ENCODE results near the gene HSPB8.

The HSPB8 gene

GRCh38 chr12:119201789-119202543 lies 23.2 kb downstream of the HSPB8 start:
- no peaks in the 10 kb centered on the region for H3K4me1 ChIP-seq (ENCODE audit: control insufficient read depth, insufficient read depth, low read depth, low read length)
- no peak overlapping the region for H2BK5ac ChIP-seq (ENCODE audit: low read depth, low read length, poor library complexity, severe bottlenecking)
- H3K27ac ChIP-seq (ENCODE audit: low read length, poor library complexity, severe bottlenecking): no peak overlapping the region
- H3K9ac ChIP-seq (ENCODE audit: low read length): no peak overlapping the region
- H3K4me2 ChIP-seq (ENCODE audit: low read length, poor library complexity, severe bottlenecking): no peak overlapping the region
- no peaks in the 10 kb centered on the region for H3K27me3 ChIP-seq (ENCODE audit: control insufficient read depth in 1 of 2, insufficient read depth in 1 of 2, low read length in 2 of 2)
- H3K79me1 ChIP-seq (replicated peaks; ENCODE audit: low read length, poor library complexity, severe bottlenecking): no peaks in the 10 kb centered on the region
- no peak overlapping the region for H3K4ac ChIP-seq (ENCODE audit: low read depth in 1 of 2, low read length in 2 of 2)
- H2AK5ac ChIP-seq (ENCODE audit: low read length, severe bottlenecking): no peak overlapping the region
- no peak overlapping the region for H2BK12ac ChIP-seq (ENCODE audit: low read length in 2 of 2)
- H3K36me3 ChIP-seq (ENCODE audit: control insufficient read depth in 1 of 2, insufficient read depth in 2 of 2, low read depth in 1 of 2, low read length in 2 of 2): no peaks in the 10 kb centered on the region
- H3K9me3 ChIP-seq (ENCODE audit: control insufficient read depth, low read length): no peaks in the 10 kb centered on the region
- 87% methylated on average over 8 of the region's 9 CpGs for WGBS
- no peak overlapping the region for H2BK120ac ChIP-seq (ENCODE audit: low read depth, low read length)
- no peak overlapping the region for H3K14ac ChIP-seq (ENCODE audit: low read length in 2 of 2)
- no peak overlapping the region for H4K8ac ChIP-seq (ENCODE audit: low read length)
- no peak overlapping the region for H3K23ac ChIP-seq (ENCODE audit: low read length in 2 of 2)
- H2BK15ac ChIP-seq (ENCODE audit: low read depth, poor library complexity, severe bottlenecking): no peak overlapping the region
- no peak overlapping the region for H4K91ac ChIP-seq (ENCODE audit: low read length)
- no peak overlapping the region for H2AFZ ChIP-seq (ENCODE audit: low read depth, low read length)
- no peak for DNase-seq
- H3K18ac ChIP-seq (ENCODE audit: low read depth in 1 of 2, low read length in 2 of 2): no peak overlapping the region
- H3K4me3 ChIP-seq (ENCODE audit: insufficient read depth in 1 of 2, low read depth in 1 of 2, low read length in 2 of 2): no peak overlapping the region

- Histone ChIP-seq H3K4ac (ENCODE audit: low read depth in 1 of 2, low read length in 2 of 2) (no peak overlapping the region), H3K4me1 (ENCODE audit: control insufficient read depth, insufficient read depth, low read depth, low read length) (no peaks in the 10 kb centered on the region), H3K23ac (ENCODE audit: low read length in 2 of 2) (no peak overlapping the region), H2BK15ac (ENCODE audit: low read depth, poor library complexity, severe bottlenecking) (no peak overlapping the region), H3K4me2 (ENCODE audit: low read length, poor library complexity, severe bottlenecking) (no peak overlapping the region), H3K27ac (ENCODE audit: low read length, poor library complexity, severe bottlenecking) (no peak overlapping the region), H3K9me3 (ENCODE audit: control insufficient read depth, low read length) (no peaks in the 10 kb centered on the region), H2AK5ac (ENCODE audit: low read length, severe bottlenecking) (no peak overlapping the region), H3K9ac (ENCODE audit: low read length) (no peak overlapping the region), H4K91ac (ENCODE audit: low read length) (no peak overlapping the region), H3K79me1 (replicated peaks; ENCODE audit: low read length, poor library complexity, severe bottlenecking) (no peaks in the 10 kb centered on the region), H2BK5ac (ENCODE audit: low read depth, low read length, poor library complexity, severe bottlenecking) (no peak overlapping the region), H2BK12ac (ENCODE audit: low read length in 2 of 2) (no peak overlapping the region), H3K18ac (ENCODE audit: low read depth in 1 of 2, low read length in 2 of 2) (no peak overlapping the region), H3K36me3 (ENCODE audit: control insufficient read depth in 1 of 2, insufficient read depth in 2 of 2, low read depth in 1 of 2, low read length in 2 of 2) (no peaks in the 10 kb centered on the region), H3K27me3 (ENCODE audit: control insufficient read depth in 1 of 2, insufficient read depth in 1 of 2, low read length in 2 of 2) (no peaks in the 10 kb centered on the region), H2BK120ac (ENCODE audit: low read depth, low read length) (no peak overlapping the region), H3K14ac (ENCODE audit: low read length in 2 of 2) (no peak overlapping the region), H4K8ac (ENCODE audit: low read length) (no peak overlapping the region), H3K4me3 (ENCODE audit: insufficient read depth in 1 of 2, low read depth in 1 of 2, low read length in 2 of 2) (no peak overlapping the region), H2AFZ (ENCODE audit: low read depth, low read length) (no peak overlapping the region)
- DNase-seq: no peak
- 29% methylated on average over 2 of the region's 2 CpGs for WGBS
Observed at GRCh38 chr12:119202544-119202943, 23.8 kb downstream of the HSPB8 start.

GRCh38 chr12:119204131-119204530 lies 25.4 kb downstream of the HSPB8 start:
- no peaks in the 10 kb centered on the region for H3K79me1 ChIP-seq (replicated peaks; ENCODE audit: low read length, poor library complexity, severe bottlenecking)
- H3K9me3 ChIP-seq (ENCODE audit: control insufficient read depth, low read length): no peaks in the 10 kb centered on the region
- no peak overlapping the region for H3K23ac ChIP-seq (ENCODE audit: low read length in 2 of 2)
- H3K4me3 ChIP-seq (ENCODE audit: insufficient read depth in 1 of 2, low read depth in 1 of 2, low read length in 2 of 2): no peak overlapping the region
- H3K9ac ChIP-seq (ENCODE audit: low read length): no peak overlapping the region
- H4K91ac ChIP-seq (ENCODE audit: low read length): peak overlapping the region; percentile 28
- H2AFZ ChIP-seq (ENCODE audit: low read depth, low read length): no peak overlapping the region
- no peak overlapping the region for H3K27ac ChIP-seq (ENCODE audit: low read length, poor library complexity, severe bottlenecking)
- no peak overlapping the region for H3K4me2 ChIP-seq (ENCODE audit: low read length, poor library complexity, severe bottlenecking)
- no peaks in the 10 kb centered on the region for H3K4me1 ChIP-seq (ENCODE audit: control insufficient read depth, insufficient read depth, low read depth, low read length)
- no peak overlapping the region for H3K4ac ChIP-seq (ENCODE audit: low read depth in 1 of 2, low read length in 2 of 2)
- H3K14ac ChIP-seq (ENCODE audit: low read length in 2 of 2): peak overlapping the region in 1 of 2 experiments; percentile 23
- H2BK5ac ChIP-seq (ENCODE audit: low read depth, low read length, poor library complexity, severe bottlenecking): no peak overlapping the region
- no peak overlapping the region for H3K18ac ChIP-seq (ENCODE audit: low read depth in 1 of 2, low read length in 2 of 2)
- 20% methylated on average over 1 of the region's 2 CpGs for WGBS
- no peak overlapping the region for H2AK5ac ChIP-seq (ENCODE audit: low read length, severe bottlenecking)
- no peaks in the 10 kb centered on the region for H3K36me3 ChIP-seq (ENCODE audit: control insufficient read depth in 1 of 2, insufficient read depth in 2 of 2, low read depth in 1 of 2, low read length in 2 of 2)
- H2BK12ac ChIP-seq (ENCODE audit: low read length in 2 of 2): no peak overlapping the region
- H4K8ac ChIP-seq (ENCODE audit: low read length): no peak overlapping the region
- peaks cover 0 to 3% of the 10 kb centered on the region in 2 experiments for H3K27me3 ChIP-seq (ENCODE audit: control insufficient read depth in 1 of 2, insufficient read depth in 1 of 2, low read length in 2 of 2)
- H2BK120ac ChIP-seq (ENCODE audit: low read depth, low read length): no peak overlapping the region
- H2BK15ac ChIP-seq (ENCODE audit: low read depth, poor library complexity, severe bottlenecking): no peak overlapping the region
- no peak for DNase-seq

GRCh38 chr12:119204671-119205285 lies 26.0 kb downstream of the HSPB8 start:
- no peak overlapping the region for H2BK120ac ChIP-seq (ENCODE audit: low read depth, low read length)
- H3K4me3 ChIP-seq (ENCODE audit: insufficient read depth in 1 of 2, low read depth in 1 of 2, low read length in 2 of 2): no peak overlapping the region
- no peak overlapping the region for H4K8ac ChIP-seq (ENCODE audit: low read length)
- no peaks in the 10 kb centered on the region for H3K79me1 ChIP-seq (replicated peaks; ENCODE audit: low read length, poor library complexity, severe bottlenecking)
- no peak overlapping the region for H3K18ac ChIP-seq (ENCODE audit: low read depth in 1 of 2, low read length in 2 of 2)
- H3K9ac ChIP-seq (ENCODE audit: low read length): no peak overlapping the region
- no peak overlapping the region for H3K23ac ChIP-seq (ENCODE audit: low read length in 2 of 2)
- peaks cover 0 to 3% of the 10 kb centered on the region in 2 experiments for H3K27me3 ChIP-seq (ENCODE audit: control insufficient read depth in 1 of 2, insufficient read depth in 1 of 2, low read length in 2 of 2)
- no peak overlapping the region for H2BK15ac ChIP-seq (ENCODE audit: low read depth, poor library complexity, severe bottlenecking)
- no peak overlapping the region for H4K91ac ChIP-seq (ENCODE audit: low read length)
- H3K27ac ChIP-seq (ENCODE audit: low read length, poor library complexity, severe bottlenecking): no peak overlapping the region
- no peaks in the 10 kb centered on the region for H3K4me1 ChIP-seq (ENCODE audit: control insufficient read depth, insufficient read depth, low read depth, low read length)
- no peak overlapping the region for H2AFZ ChIP-seq (ENCODE audit: low read depth, low read length)
- no peak overlapping the region for H3K14ac ChIP-seq (ENCODE audit: low read length in 2 of 2)
- WGBS: 70% methylated on average over 7 of the region's 7 CpGs
- H2BK5ac ChIP-seq (ENCODE audit: low read depth, low read length, poor library complexity, severe bottlenecking): no peak overlapping the region
- H2AK5ac ChIP-seq (ENCODE audit: low read length, severe bottlenecking): no peak overlapping the region
- H3K9me3 ChIP-seq (ENCODE audit: control insufficient read depth, low read length): no peaks in the 10 kb centered on the region
- H3K4ac ChIP-seq (ENCODE audit: low read depth in 1 of 2, low read length in 2 of 2): no peak overlapping the region
- no peak for DNase-seq
- no peak overlapping the region for H2BK12ac ChIP-seq (ENCODE audit: low read length in 2 of 2)
- no peak overlapping the region for H3K4me2 ChIP-seq (ENCODE audit: low read length, poor library complexity, severe bottlenecking)
- no peaks in the 10 kb centered on the region for H3K36me3 ChIP-seq (ENCODE audit: control insufficient read depth in 1 of 2, insufficient read depth in 2 of 2, low read depth in 1 of 2, low read length in 2 of 2)

Data from mesenchymal stem cell (in vitro differentiated cells and primary cell).